ENCODE data around the gene REEP1. TPM values are rescaled to one million over a fixed set of nuclear protein-coding genes. Genes with fewer than 3 reads are reported as not detected.
"Not testable (repeated sequence)": the region's sequence is repeated elsewhere in the genome, so short reads cannot be mapped to it uniquely, and the experiment has no call there.

The REEP1 gene
- total RNA-seq, 2 donors from 2014 or later: 4.0 to 5.4 TPM

DNA sequence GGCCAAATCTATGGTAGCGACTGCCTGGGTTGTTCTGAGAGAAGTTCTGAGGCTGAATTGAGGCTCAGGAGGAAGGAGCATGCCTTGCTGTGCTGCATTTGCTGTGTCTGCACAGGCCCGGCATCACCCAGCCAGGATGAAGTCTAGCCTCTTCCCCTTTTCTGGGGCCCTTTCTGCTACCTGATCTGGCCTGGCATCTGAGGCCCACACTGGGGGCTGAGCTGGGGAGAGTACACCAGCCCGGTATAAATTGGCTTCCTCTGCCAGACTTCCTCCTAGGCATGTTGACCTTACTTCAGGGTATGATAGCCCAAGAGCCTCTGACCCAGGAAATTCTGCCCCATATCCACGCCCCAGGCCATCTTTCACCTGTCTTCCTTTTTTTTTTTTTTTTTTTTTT lies 108.2 kb downstream of the REEP1 start:
- TF ChIP-seq, protein P1, sequence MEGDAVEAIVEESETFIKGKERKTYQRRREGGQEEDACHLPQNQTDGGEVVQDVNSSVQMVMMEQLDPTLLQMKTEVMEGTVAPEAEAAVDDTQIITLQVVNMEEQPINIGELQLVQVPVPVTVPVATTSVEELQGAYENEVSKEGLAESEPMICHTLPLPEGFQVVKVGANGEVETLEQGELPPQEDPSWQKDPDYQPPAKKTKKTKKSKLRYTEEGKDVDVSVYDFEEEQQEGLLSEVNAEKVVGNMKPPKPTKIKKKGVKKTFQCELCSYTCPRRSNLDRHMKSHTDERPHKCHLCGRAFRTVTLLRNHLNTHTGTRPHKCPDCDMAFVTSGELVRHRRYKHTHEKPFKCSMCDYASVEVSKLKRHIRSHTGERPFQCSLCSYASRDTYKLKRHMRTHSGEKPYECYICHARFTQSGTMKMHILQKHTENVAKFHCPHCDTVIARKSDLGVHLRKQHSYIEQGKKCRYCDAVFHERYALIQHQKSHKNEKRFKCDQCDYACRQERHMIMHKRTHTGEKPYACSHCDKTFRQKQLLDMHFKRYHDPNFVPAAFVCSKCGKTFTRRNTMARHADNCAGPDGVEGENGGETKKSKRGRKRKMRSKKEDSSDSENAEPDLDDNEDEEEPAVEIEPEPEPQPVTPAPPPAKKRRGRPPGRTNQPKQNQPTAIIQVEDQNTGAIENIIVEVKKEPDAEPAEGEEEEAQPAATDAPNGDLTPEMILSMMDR (IDR thresholded peaks at IDR 0.05): no peak
- no peak for TF ChIP-seq POLR2A (IDR thresholded peaks at IDR 0.05)
- H3K36me3 ChIP-seq (replicated peaks in 1 of 2; ENCODE audit: insufficient read depth in 1 of 2, low read depth in 2 of 2): no peaks in the 10 kb centered on the region
- ATAC-seq (no peak), DNase-seq (no peak)
- no peaks in the 10 kb centered on the region for H3K27me3 ChIP-seq
- H3K4me1 ChIP-seq: no peaks in the 10 kb centered on the region
- no peak overlapping the region for H3K4me3 ChIP-seq
- intact Hi-C loops (cut with DNase I): no loop called here
- H3K27ac ChIP-seq: no peak overlapping the region
- 78 to 85% methylated on average over 4 of the region's 4 CpGs for WGBS, 2 donors
- H3K9me3 ChIP-seq: no peaks in the 10 kb centered on the region

DNA sequence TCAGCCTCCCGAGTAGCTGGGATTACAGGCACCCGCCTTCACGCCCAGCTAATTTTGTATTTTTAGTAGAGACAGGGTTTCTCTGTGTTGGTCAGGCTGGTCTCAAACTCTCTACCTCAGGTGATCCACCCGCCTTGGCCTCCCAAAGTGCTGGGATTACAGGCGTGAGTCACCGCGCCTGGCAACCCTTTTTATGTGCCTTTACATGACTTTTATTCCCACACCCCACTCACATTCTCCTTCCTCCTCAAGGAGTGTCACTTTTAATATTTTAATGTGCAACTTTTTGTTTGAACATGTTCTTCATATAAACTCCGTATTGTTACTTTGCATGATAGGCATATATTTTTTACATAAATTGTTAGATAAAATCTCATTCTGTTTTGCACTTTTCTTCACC lies 108.9 kb downstream of the REEP1 start:
- H3K9me3 ChIP-seq; H3K4me3 ChIP-seq; H3K36me3 ChIP-seq (replicated peaks in 1 of 2; ENCODE audit: insufficient read depth in 1 of 2, low read depth in 2 of 2); H3K4me1 ChIP-seq; DNase-seq; H3K27ac ChIP-seq; H3K27me3 ChIP-seq; ATAC-seq; intact Hi-C loops (cut with DNase I): not testable (repeated sequence)
- WGBS, 2 donors: 94 to 98% methylated on average over 8 of the region's 8 CpGs

- DNase-seq: no peak
- TF ChIP-seq POLR2A (IDR thresholded peaks at IDR 0.05): no peak
- TF ChIP-seq, protein P1 (IDR thresholded peaks at IDR 0.05): no peak
- WGBS, 2 donors: 82 to 88% methylated on average over 2 of the region's 2 CpGs
- H3K36me3 ChIP-seq (replicated peaks in 1 of 2; ENCODE audit: insufficient read depth in 1 of 2, low read depth in 2 of 2): no peaks in the 10 kb centered on the region
- H3K4me3 ChIP-seq: no peak overlapping the region
- H3K27ac ChIP-seq: no peak overlapping the region
- no peak for ATAC-seq
- no peaks in the 10 kb centered on the region for H3K27me3 ChIP-seq
- H3K9me3 ChIP-seq: no peaks in the 10 kb centered on the region
- H3K4me1 ChIP-seq: peaks cover 9% of the 10 kb centered on the region
- intact Hi-C loops (cut with DNase I): no loop called here
Observed at GRCh38 chr2:86227685-86228084, 109.7 kb downstream of the REEP1 start.

DNA sequence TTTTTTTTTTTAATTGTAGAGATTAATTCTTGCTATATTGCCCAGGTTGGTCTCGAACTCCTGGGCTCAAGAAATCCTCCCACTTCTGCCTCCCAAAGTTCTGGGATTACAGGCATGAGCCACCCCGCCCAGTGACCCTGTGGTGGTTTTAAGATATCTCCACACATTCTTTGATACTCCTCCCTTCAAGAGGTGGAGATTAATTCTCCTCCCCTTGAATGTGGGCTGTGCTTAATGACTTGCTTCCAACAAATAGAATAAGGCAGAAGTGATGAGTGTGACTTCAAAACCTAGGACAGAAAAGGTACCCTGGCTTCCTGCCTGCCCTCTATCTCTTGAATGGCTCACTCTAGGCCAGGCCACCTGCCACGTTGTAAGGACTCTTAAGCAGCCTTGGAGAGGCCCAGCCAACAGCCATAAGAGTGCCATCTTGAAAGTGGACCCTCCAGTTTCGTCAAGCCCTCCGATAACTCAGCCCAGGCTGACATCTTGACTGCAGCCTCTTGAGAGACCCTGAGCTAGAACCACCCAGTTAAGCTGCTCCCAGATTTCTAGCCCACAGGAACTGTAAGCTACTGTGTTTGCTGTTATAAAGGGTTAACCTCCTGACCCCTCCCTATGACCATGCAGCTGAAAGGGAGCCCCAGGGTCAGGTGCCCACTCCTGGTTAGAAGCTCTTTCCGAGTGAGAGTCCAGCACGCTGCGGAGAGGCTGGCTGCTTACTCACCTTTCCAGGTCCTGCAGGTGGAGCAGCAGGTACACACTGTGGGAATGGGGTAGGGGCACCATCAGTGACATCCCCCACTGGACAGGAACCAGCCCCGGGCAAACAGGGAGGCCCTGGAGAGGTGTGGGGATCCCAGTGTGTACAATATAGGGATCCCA lies 110.5 kb downstream of the REEP1 start:
- TF ChIP-seq POLR2A (IDR thresholded peaks at IDR 0.05): no peak
- TF ChIP-seq, protein P1 (IDR thresholded peaks at IDR 0.05): no peak
- H3K9me3 ChIP-seq: no peaks in the 10 kb centered on the region
- H3K4me3 ChIP-seq: no peak overlapping the region
- intact Hi-C loops (cut with DNase I): no loop called here
- H3K4me1 ChIP-seq: peaks cover 9% of the 10 kb centered on the region
- no peak for DNase-seq
- H3K27ac ChIP-seq: no peak overlapping the region
- no peak for ATAC-seq
- no peaks in the 10 kb centered on the region for H3K36me3 ChIP-seq (replicated peaks in 1 of 2; ENCODE audit: insufficient read depth in 1 of 2, low read depth in 2 of 2)
- no peaks in the 10 kb centered on the region for H3K27me3 ChIP-seq
- 86 to 88% methylated on average over 9 of the region's 9 CpGs for WGBS, 2 donors

DNA sequence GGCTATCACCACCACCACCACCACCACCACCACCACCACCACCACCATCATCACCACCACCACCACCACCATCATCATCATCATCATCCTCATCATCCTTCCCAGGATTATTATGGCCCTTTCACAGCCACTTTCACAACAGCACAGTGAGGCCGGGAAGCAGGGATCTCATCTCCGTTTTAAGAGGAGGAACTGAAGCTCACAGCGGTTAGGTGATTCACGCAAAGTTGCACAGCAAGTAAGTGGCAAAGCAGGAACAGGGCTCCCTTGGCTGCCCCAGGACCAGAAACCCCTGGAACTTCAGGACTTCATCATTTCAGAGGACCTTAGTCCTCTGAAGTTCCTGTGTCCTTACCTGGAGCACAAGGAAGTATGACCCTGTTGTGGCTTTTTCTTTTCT lies 111.4 kb downstream of the REEP1 start:
- DNase-seq (no peak), ATAC-seq (no peak)
- Histone ChIP-seq H3K4me3 (no peak overlapping the region), H3K36me3 (replicated peaks in 1 of 2; ENCODE audit: insufficient read depth in 1 of 2, low read depth in 2 of 2) (no peaks in the 10 kb centered on the region), H3K27ac (no peak overlapping the region), H3K9me3 (no peaks in the 10 kb centered on the region), H3K27me3 (no peaks in the 10 kb centered on the region), H3K4me1 (peaks cover 9% of the 10 kb centered on the region)
- TF ChIP-seq, protein P1 (IDR thresholded peaks at IDR 0.05): no peak
- TF ChIP-seq POLR2A (IDR thresholded peaks at IDR 0.05): no peak
- intact Hi-C loops (cut with DNase I): no loop called here
- WGBS, 2 donors: 79 to 86% methylated on average over 4 of the region's 4 CpGs
